ENCODE data around the gene CREB1.

The CREB1 gene

GRCh38 chr2:207504513-207505170 lies 25.1 kb upstream of the CREB1 start:
- no peak for DNase-seq

- no peak for DNase-seq
Measured at GRCh38 chr2:207505171-207505570, 24.6 kb upstream of the CREB1 start.

GRCh38 chr2:207505728-207506127 lies 24.0 kb upstream of the CREB1 start:
- DNase-seq, result no peak

- no peak for DNase-seq
Measured at GRCh38 chr2:207506426-207506825, 23.3 kb upstream of the CREB1 start.

GRCh38 chr2:207510148-207510547 lies 19.6 kb upstream of the CREB1 start:
- DNase-seq, result peak; percentile 9

- no peak for DNase-seq
Measured at GRCh38 chr2:207511851-207512250, 17.9 kb upstream of the CREB1 start.

GRCh38 chr2:207512356-207512755 lies 17.4 kb upstream of the CREB1 start:
- no peak for DNase-seq

GRCh38 chr2:207513551-207514257 lies 16.1 kb upstream of the CREB1 start:
- DNase-seq, result no peak

- no peak for DNase-seq
Measured at GRCh38 chr2:207514451-207514850, 15.3 kb upstream of the CREB1 start.

GRCh38 chr2:207515671-207516070 lies 14.1 kb upstream of the CREB1 start:
- DNase-seq, result no peak

GRCh38 chr2:207516206-207516605 lies 13.6 kb upstream of the CREB1 start:
- DNase-seq, result no peak

GRCh38 chr2:207523005-207523404 lies 6.8 kb upstream of the CREB1 start:
- no peak for DNase-seq

- DNase-seq, result peak; percentile 39
Measured at GRCh38 chr2:207525296-207525695, 4.5 kb upstream of the CREB1 start.

GRCh38 chr2:207528980-207529329 lies 807 bp upstream of the CREB1 start:
- peak; percentile 85 for DNase-seq

GRCh38 chr2:207530160-207531031 lies 634 bp downstream of the CREB1 start:
- peak; percentile 72 for DNase-seq

GRCh38 chr2:207531032-207531952 lies 1.5 kb downstream of the CREB1 start:
- peak; percentile 44 for DNase-seq

GRCh38 chr2:207532676-207533075 lies 2.9 kb downstream of the CREB1 start:
- DNase-seq, result no peak

- DNase-seq, result no peak
Measured at GRCh38 chr2:207533461-207534008, 3.8 kb downstream of the CREB1 start.

- DNase-seq, result no peak
Measured at GRCh38 chr2:207534417-207534816, 4.7 kb downstream of the CREB1 start.

- DNase-seq, result no peak
Measured at GRCh38 chr2:207539470-207539869, 9.7 kb downstream of the CREB1 start.

GRCh38 chr2:207540431-207540830 lies 10.7 kb downstream of the CREB1 start:
- DNase-seq, result no peak

GRCh38 chr2:207541933-207542332 lies 12.2 kb downstream of the CREB1 start:
- no peak for DNase-seq

Measured in CD4-positive, alpha-beta T cell treated with Interleukin-12 subunit alpha and Interleukin-12 subunit beta, for 1 hour (primary cell).